Islet of Langerhans (tissue), 1 donor: ENCODE data around the gene CBLL1.

Experiments used
- FAIRE-seq: peaks from one replicate; lab custom pipeline; 2011; peaks lifted over from hg19 to GRCh38; lab: Jason Lieb, UNC

CBLL1 gene

GRCh38 chr7:107742678-107743566 lies 1.0 kb upstream of the CBLL1 start:
- no peak for FAIRE-seq

DNA sequence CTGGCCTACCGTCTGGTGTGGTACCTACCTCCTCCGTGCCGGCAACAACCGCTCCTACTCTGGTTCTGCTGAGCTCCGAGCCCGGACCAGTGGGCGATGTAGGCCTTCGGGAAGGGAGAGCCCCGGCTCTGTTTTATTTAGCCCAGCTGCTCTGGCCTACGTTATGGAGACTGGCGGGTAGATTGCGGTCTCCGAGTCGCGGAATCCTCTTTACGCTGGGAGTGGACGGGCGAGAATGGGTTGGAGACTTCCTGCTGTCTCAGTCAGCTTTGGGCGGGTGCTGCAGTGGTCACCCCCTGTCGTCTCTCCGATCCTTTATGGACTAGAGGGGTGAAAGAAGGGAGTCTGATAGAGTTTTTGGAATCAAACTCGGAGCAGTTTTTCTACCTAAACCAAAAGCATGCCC lies 406 bp downstream of the CBLL1 start:
- no peak for FAIRE-seq

GRCh38 chr7:107746006-107746405 lies 2.1 kb downstream of the CBLL1 start:
- no peak for FAIRE-seq

DNA sequence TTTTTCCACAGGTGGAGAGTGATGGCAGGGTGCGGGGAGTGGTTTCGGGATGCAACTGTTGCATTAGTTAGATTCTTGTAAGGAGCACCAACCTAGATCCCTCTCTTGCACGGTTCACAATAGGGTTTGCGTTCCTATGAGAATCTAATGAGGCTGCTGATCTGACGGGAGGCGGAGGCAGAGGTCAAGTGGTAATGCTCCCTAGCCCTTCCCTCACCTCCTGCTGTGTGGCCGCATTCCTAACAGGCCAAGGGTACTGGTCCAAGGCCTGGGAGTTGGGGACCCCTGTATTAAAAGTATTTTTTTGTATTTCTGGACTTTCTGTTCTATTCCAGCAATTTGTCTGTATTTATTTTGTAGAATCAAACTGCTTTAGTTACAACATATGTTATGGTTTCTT lies 7.2 kb downstream of the CBLL1 start:
- FAIRE-seq, result no peak

GRCh38 chr7:107754642-107755041 lies 10.7 kb downstream of the CBLL1 start:
- peak; percentile 38 for FAIRE-seq

GRCh38 chr7:107758667-107759066 lies 14.7 kb downstream of the CBLL1 start:
- no peak for FAIRE-seq

- no peak for FAIRE-seq
These were observed 23.4 kb downstream of the CBLL1 start for GRCh38 chr7:107767391-107767790.

DNA sequence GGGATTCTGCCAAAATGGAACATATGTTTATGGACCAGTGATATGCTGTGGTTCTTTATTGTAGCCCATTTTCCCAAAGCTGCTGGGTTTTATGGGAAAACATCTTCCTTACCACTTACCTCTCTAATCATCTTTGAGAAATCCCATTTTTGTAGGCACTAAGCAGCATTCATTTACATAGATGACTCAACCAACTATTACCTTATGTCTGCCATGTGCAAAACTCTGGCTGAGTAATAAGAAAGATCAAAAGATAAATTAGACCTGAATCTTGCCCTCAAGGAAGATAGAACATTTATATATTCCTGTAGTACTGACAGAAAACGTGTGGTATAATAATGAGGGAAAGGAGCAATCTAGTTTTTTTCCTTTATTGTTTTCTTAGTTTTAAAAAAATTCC lies 24.3 kb downstream of the CBLL1 start:
- FAIRE-seq, result no peak

DNA sequence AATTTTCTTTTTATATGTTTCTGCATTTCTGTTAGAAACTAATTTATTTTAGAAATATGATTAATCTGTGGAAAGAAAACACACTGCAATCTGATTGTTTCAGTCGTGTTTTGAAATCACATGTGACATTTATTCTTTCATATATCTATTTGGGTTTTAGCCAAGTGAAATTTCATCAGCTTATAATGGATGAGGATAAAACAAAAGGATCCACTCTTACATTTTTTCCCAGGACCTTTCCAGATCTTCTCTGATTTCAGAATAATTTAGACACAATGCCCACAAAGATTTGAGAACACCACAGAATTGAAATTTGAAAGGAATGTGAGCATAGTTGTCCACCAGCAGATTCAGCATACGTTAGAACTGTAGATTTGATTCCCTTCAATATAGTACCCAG lies 29.1 kb downstream of the CBLL1 start:
- no peak for FAIRE-seq

GRCh38 chr7:107777702-107778101 lies 33.8 kb downstream of the CBLL1 start:
- no peak for FAIRE-seq

DNA sequence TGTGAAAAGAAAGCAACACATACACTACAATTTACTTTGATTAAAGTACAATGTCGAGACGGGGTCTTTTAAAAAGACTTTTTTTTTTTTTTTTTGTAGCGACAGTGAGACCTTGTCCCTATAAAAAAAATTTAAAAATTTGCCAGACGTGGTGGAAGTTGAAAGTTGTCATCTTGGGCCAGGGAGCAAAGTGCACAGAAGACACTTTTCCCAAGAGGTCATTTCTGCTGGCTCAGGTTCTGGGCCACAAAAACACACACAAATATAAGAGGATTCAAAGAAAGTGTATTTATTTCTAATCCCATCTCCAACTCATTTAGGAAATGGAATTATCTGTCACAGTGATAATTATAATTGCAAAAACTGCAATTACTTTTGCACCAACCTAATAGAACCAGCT lies 34.3 kb downstream of the CBLL1 start:
- no peak for FAIRE-seq

- no peak for FAIRE-seq
These were observed 35.7 kb downstream of the CBLL1 start for GRCh38 chr7:107779647-107780099.

- FAIRE-seq, result no peak
These were observed 38.4 kb downstream of the CBLL1 start for GRCh38 chr7:107782374-107782773.

GRCh38 chr7:107783648-107784047 lies 39.7 kb downstream of the CBLL1 start:
- no peak for FAIRE-seq

- no peak for FAIRE-seq
These were observed 41.2 kb downstream of the CBLL1 start for GRCh38 chr7:107785170-107785569.

GRCh38 chr7:107785926-107786325 lies 42.0 kb downstream of the CBLL1 start:
- FAIRE-seq, result no peak

DNA sequence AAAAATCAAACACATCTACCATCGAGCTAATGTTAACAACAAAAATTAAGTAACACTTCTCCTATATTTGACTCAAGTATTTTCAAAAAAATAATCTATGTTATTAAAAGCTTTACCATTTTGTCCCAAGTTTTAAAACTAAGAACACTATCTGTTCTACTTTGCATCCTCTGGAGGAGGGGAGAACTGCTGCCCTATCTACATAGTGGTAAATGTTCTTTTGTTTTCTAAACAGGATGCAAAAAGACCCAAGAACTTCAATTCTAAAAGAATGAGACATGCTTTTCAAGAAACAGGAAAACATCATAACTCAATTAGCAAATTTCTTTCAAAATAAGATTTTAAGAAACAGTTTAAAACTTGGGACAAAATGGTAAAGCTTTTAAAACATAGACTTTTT lies 44.3 kb downstream of the CBLL1 start:
- FAIRE-seq, result no peak

GRCh38 chr7:107788662-107789061 lies 44.7 kb downstream of the CBLL1 start:
- no peak for FAIRE-seq

- FAIRE-seq, result no peak
These were observed 45.7 kb downstream of the CBLL1 start for GRCh38 chr7:107789647-107790046.

DNA sequence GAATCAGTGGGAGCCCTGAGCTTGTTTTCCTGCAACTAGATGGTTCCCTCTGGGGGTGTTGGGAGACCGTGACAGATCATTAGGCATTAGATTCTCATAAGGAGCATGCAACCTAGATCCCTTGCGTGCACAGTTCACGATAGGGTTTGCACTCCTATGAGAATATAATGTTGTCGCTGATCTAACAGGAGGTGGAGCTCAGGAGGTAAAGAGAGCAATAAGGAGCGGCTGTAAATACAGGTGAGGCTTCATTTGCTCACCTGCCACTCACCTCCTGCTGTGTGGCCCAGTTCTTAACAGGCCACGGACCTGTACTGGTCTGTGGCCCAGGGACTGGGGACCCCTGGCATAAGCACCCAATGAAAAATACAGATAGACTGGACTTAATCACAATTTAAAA lies 48.4 kb downstream of the CBLL1 start:
- FAIRE-seq, result no peak

DNA sequence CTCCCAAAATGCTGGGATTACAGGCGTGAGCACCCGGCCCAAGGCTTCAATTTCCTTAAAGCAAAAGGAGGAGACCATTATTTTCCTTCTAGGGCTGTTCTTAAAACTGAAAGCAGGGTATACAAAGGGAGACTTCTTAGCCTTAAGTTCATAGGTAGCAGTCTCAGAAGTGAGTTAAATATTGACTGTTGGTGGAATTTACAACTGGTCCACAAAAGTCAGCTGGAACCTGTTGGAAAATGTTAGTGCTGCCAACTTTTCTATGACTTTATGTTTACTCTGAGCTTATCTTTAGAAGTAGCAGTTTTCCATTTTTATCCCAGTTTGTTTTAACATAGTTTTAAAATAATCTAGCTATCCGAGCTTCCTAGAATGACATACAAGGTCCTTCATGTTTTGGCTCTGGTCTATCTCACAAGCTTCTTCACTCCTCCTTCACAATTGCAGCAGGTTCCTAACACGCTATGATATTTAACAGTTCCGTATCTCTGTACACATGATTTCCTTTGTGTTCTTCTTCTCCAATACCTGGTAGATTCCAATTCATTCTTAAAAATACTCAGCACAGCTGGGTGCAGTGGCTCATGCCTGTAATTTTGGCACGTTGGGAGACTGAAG lies 55.8 kb downstream of the CBLL1 start:
- FAIRE-seq, result no peak

GRCh38 chr7:107803009-107803610 lies 59.2 kb downstream of the CBLL1 start, which contains the start of gene SLC26A3:
Gene SLC26A3, minus strand, starts transcription at chr7:107803223. Its CDS starts 8,714 bp downstream, at chr7:107794509.
- no peak for FAIRE-seq

- FAIRE-seq, result no peak
These were observed 65.2 kb downstream of the CBLL1 start for GRCh38 chr7:107809179-107809578.
